K562 (cell line): ENCODE measurements around the gene BSPRY. TPM values are rescaled to one million over a fixed set of nuclear protein-coding genes. Genes with fewer than 3 reads are reported as not detected.

ENCODE experiments used
- MIER1 ChIP-seq: fragments of 450-650 bp; IDR thresholded peaks from 2 replicates; pipeline ENCODE4 v1.6.1; 2016; ENCODE audit warnings: antibody characterized with exemption, mild to moderate bottlenecking, low read depth
- NFXL1 ChIP-seq: fragments of 450-650 bp; formaldehyde crosslinking; IDR thresholded peaks from 2 replicates; pipeline ENCODE4 v1.4.0; 2021; ENCODE audit warnings: mild to moderate bottlenecking
- PRPF4 ChIP-seq: fragments of 200-400 bp; formaldehyde crosslinking; IDR thresholded peaks from one replicate; pipeline ENCODE4 v1.6.1; 2017; ENCODE audit warnings: low read length, low read depth, mild to moderate bottlenecking; ENCODE audit not compliant: insufficient read depth, poor library complexity, severe bottlenecking
- RBM14 ChIP-seq: fragments of 200-400 bp; formaldehyde crosslinking; IDR thresholded peaks from 2 replicates; pipeline ENCODE4 v1.6.1; 2018; ENCODE audit warnings: low read depth, mild to moderate bottlenecking, low read length, moderate library complexity, borderline replicate concordance; ENCODE audit not compliant: insufficient read depth
- SREBF2 ChIP-seq: sonication (generic); formaldehyde crosslinking; IDR thresholded peaks from 2 replicates; pipeline ENCODE4 v1.4.0; 2020; ENCODE audit warnings: mild to moderate bottlenecking, missing genetic modification reagents
- TCF7L2 ChIP-seq: fragments of 150-350 bp; IDR thresholded peaks from 2 replicates; pipeline ENCODE4 v1.6.1; 2016; ENCODE audit warnings: low read depth, mild to moderate bottlenecking, low read length, moderate library complexity
- TOE1 ChIP-seq, 2 experiments: fragments of 450-650 bp in 1 of 2; sonication (generic) in 1 of 2; formaldehyde crosslinking in 1 of 2; IDR thresholded peaks; 2 replicates each; pipeline versions ENCODE4 v1.7.1 to v1.8.0; 2016 to 2022; ENCODE audit warnings: borderline replicate concordance in 2 of 2, mild to moderate bottlenecking in 2 of 2, antibody characterized with exemption in 1 of 2, inconsistent platforms in 1 of 2, low read depth in 1 of 2, missing genetic modification reagents in 1 of 2, moderate library complexity in 1 of 2
- ZNF239 ChIP-seq: fragments of 250-450 bp; sonication (Bioruptor Pico); IDR thresholded peaks from 2 replicates; pipeline ENCODE4 v1.4.0; 2020; ENCODE audit warnings: mild to moderate bottlenecking
- polyA plus RNA-seq, 8 experiments: library from polyadenylated mRNA; depleted of rRNA in 4 of 8; stranded (reverse) in 5 of 8; unstranded in 3 of 8; fragments of >200 nt; fragmentation: Nextera tagmentation in 2 of 8; fragmentation: Illumina TruSeq in 1 of 8; extraction: Ambion mirVana in 2 of 8; extraction: Trizol in 1 of 8; gene quantifications; 2 replicates each; pipeline versions ENCODE4 v1.2.1 to v1.2.3, GENCODE V29; 2011 to 2014; ENCODE audit warnings: inconsistent platforms in 1 of 8, missing spikeins in 1 of 8
- total RNA-seq, 7 experiments: library from RNA; depleted of rRNA in 6 of 7; stranded (reverse); fragments of >200 nt in 6 of 7; fragmentation: Illumina TruSeq in 2 of 7; extraction: Trizol in 2 of 7; gene quantifications; 2 replicates each; pipeline versions ENCODE4 v1.2.1 to v1.2.3, GENCODE V29; 2011 to 2021; ENCODE audit warnings: low replicate concordance in 1 of 7
- TF ChIP-seq, protein P1 (sequence below): fragments of 250-450 bp; sonication (Bioruptor Pico); IDR thresholded peaks from 2 replicates; pipeline ENCODE4 v1.8.0; 2022; ENCODE audit warnings: moderate library complexity, mild to moderate bottlenecking, inconsistent platforms
- TF ChIP-seq, protein P2 (sequence below): fragments of 450-650 bp; IDR thresholded peaks from 2 replicates; pipeline ENCODE4 v1.6.1; 2018; ENCODE audit not compliant: partially characterized antibody

The BSPRY gene
- total and polyA plus RNA-seq, 9 of the 15 experiments (the other 6 are each of a cell fraction or from before 2014, with no cell fraction given): 0.07 to 0.67 (median 0.18) TPM

DNA sequence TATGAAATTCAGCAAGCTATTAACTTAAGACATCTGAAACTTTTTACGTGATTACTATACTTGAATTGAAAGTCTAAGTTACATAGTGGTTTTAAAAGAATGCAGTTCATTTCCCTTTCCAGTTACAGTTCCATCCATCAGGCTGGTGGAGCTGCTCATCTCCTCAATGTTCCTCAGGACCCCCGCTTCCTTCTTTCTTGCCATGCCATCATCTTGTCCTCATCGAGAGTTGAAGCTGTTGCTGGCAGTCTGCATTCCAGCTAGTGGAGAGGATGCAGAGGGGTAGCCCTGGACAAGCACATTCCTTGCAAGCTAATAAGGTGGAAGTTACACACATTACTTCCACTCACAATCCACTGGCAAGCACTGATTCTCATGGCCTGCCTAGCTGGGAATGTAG lies 37.4 kb upstream of the BSPRY start (continued):
- no peak for TF ChIP-seq TOE1 (IDR thresholded peaks at IDR 0.05; ENCODE audit: borderline replicate concordance)
- TF ChIP-seq TOE1 (CRISPR knock-in tag; IDR thresholded peaks at IDR 0.05; ENCODE audit: borderline replicate concordance, low read depth): no peak
- no peak for TF ChIP-seq PRPF4
- no peak for TF ChIP-seq MIER1
- no peak for TF ChIP-seq NFXL1 (CRISPR knock-in tag)
- no peak for TF ChIP-seq SREBF2
- TF ChIP-seq TCF7L2: no peak
- TF ChIP-seq, protein P1, sequence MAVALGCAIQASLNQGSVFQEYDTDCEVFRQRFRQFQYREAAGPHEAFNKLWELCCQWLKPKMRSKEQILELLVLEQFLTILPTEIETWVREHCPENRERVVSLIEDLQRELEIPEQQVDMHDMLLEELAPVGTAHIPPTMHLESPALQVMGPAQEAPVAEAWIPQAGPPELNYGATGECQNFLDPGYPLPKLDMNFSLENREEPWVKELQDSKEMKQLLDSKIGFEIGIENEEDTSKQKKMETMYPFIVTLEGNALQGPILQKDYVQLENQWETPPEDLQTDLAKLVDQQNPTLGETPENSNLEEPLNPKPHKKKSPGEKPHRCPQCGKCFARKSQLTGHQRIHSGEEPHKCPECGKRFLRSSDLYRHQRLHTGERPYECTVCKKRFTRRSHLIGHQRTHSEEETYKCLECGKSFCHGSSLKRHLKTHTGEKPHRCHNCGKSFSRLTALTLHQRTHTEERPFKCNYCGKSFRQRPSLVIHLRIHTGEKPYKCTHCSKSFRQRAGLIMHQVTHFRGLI (CRISPR knock-in tag): no peak
- TF ChIP-seq, protein P2, sequence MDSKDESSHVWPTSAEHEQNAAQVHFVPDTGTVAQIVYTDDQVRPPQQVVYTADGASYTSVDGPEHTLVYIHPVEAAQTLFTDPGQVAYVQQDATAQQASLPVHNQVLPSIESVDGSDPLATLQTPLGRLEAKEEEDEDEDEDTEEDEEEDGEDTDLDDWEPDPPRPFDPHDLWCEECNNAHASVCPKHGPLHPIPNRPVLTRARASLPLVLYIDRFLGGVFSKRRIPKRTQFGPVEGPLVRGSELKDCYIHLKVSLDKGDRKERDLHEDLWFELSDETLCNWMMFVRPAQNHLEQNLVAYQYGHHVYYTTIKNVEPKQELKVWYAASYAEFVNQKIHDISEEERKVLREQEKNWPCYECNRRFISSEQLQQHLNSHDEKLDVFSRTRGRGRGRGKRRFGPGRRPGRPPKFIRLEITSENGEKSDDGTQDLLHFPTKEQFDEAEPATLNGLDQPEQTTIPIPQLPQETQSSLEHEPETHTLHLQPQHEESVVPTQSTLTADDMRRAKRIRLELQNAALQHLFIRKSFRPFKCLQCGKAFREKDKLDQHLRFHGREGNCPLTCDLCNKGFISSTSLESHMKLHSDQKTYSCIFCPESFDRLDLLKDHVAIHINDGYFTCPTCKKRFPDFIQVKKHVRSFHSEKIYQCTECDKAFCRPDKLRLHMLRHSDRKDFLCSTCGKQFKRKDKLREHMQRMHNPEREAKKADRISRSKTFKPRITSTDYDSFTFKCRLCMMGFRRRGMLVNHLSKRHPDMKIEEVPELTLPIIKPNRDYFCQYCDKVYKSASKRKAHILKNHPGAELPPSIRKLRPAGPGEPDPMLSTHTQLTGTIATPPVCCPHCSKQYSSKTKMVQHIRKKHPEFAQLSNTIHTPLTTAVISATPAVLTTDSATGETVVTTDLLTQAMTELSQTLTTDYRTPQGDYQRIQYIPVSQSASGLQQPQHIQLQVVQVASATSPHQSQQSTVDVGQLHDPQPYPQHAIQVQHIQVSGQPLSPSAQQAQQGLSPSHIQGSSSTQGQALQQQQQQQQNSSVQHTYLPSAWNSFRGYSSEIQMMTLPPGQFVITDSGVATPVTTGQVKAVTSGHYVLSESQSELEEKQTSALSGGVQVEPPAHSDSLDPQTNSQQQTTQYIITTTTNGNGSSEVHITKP: no peak
- TF ChIP-seq RBM14: no peak
- no peak for TF ChIP-seq ZNF239 (CRISPR knock-in tag)
- TF ChIP-seq, all 486 proteins: peak for 0
